ENCODE measurements around the gene NRP2. TPM values are rescaled to one million over a fixed set of nuclear protein-coding genes. Genes with fewer than 3 reads are reported as not detected.

The NRP2 gene
- total RNA-seq, 2 donors from 2014 or later = 3.8 to 42.6 TPM

GRCh38 chr2:205683502-205684367 is 1.4 kb downstream of the NRP2 start:
- no peak for DNase-seq
- intact Hi-C loops (cut with DNase I, micrococcal nuclease) = no loop called here
- ATAC-seq = no peak

- no peak for ATAC-seq
These were observed 2.6 kb downstream of the NRP2 start for GRCh38 chr2:205684871-205685313.

GRCh38 chr2:205685314-205686055 is 3.2 kb downstream of the NRP2 start:
- DNase-seq = no peak
- ATAC-seq = peak; percentile 29
- intact Hi-C loops (cut with DNase I, micrococcal nuclease) = loop anchor here in 1 of 2 donors (5.0 kb wide), 1 partner anchor 77 kb away; no protein-coding TSS in a partner anchor

More at GRCh38 chr2:205684871-205685313, 2.6 kb downstream of the NRP2 start:
- peak in 1 of 2 donors; percentile 40 for DNase-seq
- intact Hi-C loops (cut with DNase I, micrococcal nuclease) = loop anchor here in 1 of 2 donors (5.0 kb wide), 1 partner anchor 77 kb away; no protein-coding TSS in a partner anchor

GRCh38 chr2:205686056-205686782 is 3.9 kb downstream of the NRP2 start:
- ATAC-seq = no peak
- intact Hi-C loops (cut with DNase I, micrococcal nuclease) = loop anchor here in 1 of 2 donors (5.0 kb wide), 1 partner anchor 76 kb away; no protein-coding TSS in a partner anchor

GRCh38 chr2:205686783-205687640 is 4.7 kb downstream of the NRP2 start:
- no peak for DNase-seq
- ATAC-seq = no peak
- intact Hi-C loops (cut with DNase I, micrococcal nuclease) = loop anchor here in 1 of 2 donors (5.0 kb wide), 1 partner anchor 75 kb away; no protein-coding TSS in a partner anchor

More at GRCh38 chr2:205686056-205686782, 3.9 kb downstream of the NRP2 start:
- DNase-seq = no peak

- intact Hi-C loops (cut with DNase I, micrococcal nuclease) = loop anchor here in 1 of 2 donors (5.0 kb wide), 1 partner anchor 75 kb away; no protein-coding TSS in a partner anchor
- no peak for ATAC-seq
These were observed 5.3 kb downstream of the NRP2 start for GRCh38 chr2:205687641-205687956.

GRCh38 chr2:205688417-205689200 is 6.3 kb downstream of the NRP2 start:
- ATAC-seq (no peak), DNase-seq (no peak)
- intact Hi-C loops (cut with DNase I, micrococcal nuclease) = loop anchor here in 1 of 2 donors (5.0 kb wide), 1 partner anchor 74 kb away; no protein-coding TSS in a partner anchor

More at GRCh38 chr2:205687641-205687956, 5.3 kb downstream of the NRP2 start:
- no peak for DNase-seq

GRCh38 chr2:205689820-205690219 is 7.5 kb downstream of the NRP2 start:
- ATAC-seq (no peak), DNase-seq (no peak)
- intact Hi-C loops (cut with DNase I, micrococcal nuclease) = loop anchor here in 1 of 2 donors (5.0 kb wide), 1 partner anchor 72 kb away; no protein-coding TSS in a partner anchor

GRCh38 chr2:205692104-205692503 is 9.8 kb downstream of the NRP2 start:
- no peak for DNase-seq
- no peak for ATAC-seq
- intact Hi-C loops (cut with DNase I, micrococcal nuclease) = no loop called here

- ATAC-seq (no peak), DNase-seq (no peak)
- intact Hi-C loops (cut with DNase I, micrococcal nuclease) = no loop called here
These were observed 12.0 kb downstream of the NRP2 start for GRCh38 chr2:205694256-205694655.

GRCh38 chr2:205695460-205695991 is 13.2 kb downstream of the NRP2 start:
- DNase-seq (no peak), ATAC-seq (no peak)
- intact Hi-C loops (cut with DNase I, micrococcal nuclease) = no loop called here

- DNase-seq = no peak
- ATAC-seq = no peak
- intact Hi-C loops (cut with DNase I, micrococcal nuclease) = no loop called here
These were observed 14.1 kb downstream of the NRP2 start for GRCh38 chr2:205696331-205696926.

- intact Hi-C loops (cut with DNase I, micrococcal nuclease) = no loop called here
- DNase-seq (no peak), ATAC-seq (no peak)
These were observed 14.7 kb downstream of the NRP2 start for GRCh38 chr2:205696927-205697441.

GRCh38 chr2:205698286-205699268 is 16.3 kb downstream of the NRP2 start:
- intact Hi-C loops (cut with DNase I, micrococcal nuclease) = no loop called here
- DNase-seq (no peak), ATAC-seq (no peak)
